LNCaP clone FGC (cell line): ENCODE data around the gene CD4.

ENCODE experiments used
- DNase-seq: peaks from one replicate; pipeline ENCODE4 v3.0.0-alpha.2; 2011; ENCODE audit warnings: low read depth
- H3K4me3 ChIP-seq: 2 replicates; pipeline ENCODE4 v1.5.1; 2011; ENCODE audit warnings: mild to moderate bottlenecking, low read depth, low read length, control low read depth
- TF ChIP-seq, protein P1 (sequence below): IDR thresholded peaks from 2 replicates; pipeline ENCODE4 v1.5.1; 2012; ENCODE audit warnings: mild to moderate bottlenecking; ENCODE audit not compliant: control insufficient read depth, insufficient read depth; ENCODE audit errors: extremely low read depth

The CD4 gene

DNA sequence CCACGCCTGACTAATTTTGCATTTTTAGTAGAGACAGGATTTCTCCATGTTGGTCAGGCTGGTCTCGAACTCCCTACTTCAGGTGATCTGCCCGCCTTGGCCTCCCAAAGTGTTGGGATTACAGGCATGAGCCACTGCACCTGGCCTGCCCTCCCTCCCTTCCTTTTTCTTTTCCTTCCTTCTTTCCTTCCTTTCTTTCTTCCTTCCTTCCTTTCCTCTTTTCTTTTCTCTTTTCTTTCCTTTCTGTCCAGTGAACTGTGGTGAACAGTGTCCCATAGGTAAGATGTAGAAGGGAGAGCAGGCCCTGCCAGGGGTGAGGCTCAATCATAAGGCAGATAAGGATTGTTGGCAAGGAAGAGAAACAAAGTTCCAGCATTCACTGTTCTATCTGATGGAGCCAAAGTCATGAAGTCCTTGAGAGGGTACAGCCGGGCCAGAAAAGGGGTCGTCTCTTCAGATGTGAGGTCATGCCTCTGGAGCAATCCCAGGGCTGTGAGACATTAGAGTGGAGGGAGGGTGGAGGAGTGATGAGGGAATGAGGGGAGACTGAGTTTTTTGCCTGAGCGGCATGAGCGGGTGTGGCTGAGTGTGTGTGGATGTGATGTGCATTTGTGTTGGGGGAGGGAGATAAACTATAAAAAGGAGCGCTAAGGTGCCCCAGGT, 32.2 kb upstream of the CD4 start:
- H3K4me3 ChIP-seq: no peak overlapping the region
- TF ChIP-seq, protein P1, sequence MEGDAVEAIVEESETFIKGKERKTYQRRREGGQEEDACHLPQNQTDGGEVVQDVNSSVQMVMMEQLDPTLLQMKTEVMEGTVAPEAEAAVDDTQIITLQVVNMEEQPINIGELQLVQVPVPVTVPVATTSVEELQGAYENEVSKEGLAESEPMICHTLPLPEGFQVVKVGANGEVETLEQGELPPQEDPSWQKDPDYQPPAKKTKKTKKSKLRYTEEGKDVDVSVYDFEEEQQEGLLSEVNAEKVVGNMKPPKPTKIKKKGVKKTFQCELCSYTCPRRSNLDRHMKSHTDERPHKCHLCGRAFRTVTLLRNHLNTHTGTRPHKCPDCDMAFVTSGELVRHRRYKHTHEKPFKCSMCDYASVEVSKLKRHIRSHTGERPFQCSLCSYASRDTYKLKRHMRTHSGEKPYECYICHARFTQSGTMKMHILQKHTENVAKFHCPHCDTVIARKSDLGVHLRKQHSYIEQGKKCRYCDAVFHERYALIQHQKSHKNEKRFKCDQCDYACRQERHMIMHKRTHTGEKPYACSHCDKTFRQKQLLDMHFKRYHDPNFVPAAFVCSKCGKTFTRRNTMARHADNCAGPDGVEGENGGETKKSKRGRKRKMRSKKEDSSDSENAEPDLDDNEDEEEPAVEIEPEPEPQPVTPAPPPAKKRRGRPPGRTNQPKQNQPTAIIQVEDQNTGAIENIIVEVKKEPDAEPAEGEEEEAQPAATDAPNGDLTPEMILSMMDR: no peak
- no peak for DNase-seq

GRCh38 chr12:6758506-6759095, 30.7 kb upstream of the CD4 start:
- TF ChIP-seq, protein P1: no peak
- no peak overlapping the region for H3K4me3 ChIP-seq
- DNase-seq: no peak

DNA sequence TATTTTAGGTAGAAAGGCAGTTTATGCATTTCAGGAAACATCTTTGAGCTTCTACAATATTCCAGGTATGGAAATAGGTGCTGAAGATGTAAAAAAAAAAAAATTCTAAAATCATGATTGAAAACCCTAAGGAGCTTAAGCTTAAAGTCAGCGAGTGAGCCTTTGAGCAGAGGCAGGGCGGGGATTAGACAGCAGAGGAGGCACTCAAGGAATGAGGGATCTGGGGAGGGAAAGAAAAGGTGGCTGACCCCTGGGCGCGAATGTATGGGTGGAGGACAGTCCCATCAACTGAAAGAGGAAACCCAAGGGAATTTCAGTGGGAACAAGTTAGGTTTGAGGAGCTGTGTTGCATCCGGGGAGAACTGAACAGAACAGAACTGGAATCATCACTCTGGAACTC, 29.6 kb upstream of the CD4 start:
- TF ChIP-seq, protein P1: no peak
- DNase-seq: no peak
- no peak overlapping the region for H3K4me3 ChIP-seq

DNA sequence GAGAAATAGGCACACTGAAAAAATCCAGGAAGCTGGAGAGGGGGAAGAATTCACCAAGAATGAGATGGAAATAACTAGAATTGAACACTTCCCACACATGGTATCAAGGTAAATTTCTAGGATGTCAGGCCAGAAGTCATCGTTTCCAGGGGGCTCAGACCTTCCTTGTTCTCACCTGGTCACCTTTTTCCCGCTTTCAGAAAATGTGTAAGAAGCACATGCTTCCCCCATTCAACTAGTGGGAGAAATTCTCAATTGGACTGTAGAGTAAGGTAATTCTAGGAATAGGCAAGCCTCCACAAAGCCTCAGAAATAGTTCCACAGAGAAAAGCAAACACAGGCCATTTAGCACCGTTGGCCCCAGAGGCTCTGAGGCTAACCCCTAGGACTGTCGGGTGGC, 25.9 kb upstream of the CD4 start:
- DNase-seq: no peak
- TF ChIP-seq, protein P1: no peak
- no peak overlapping the region; the same call in 1 of the 2 replicates for H3K4me3 ChIP-seq

DNA sequence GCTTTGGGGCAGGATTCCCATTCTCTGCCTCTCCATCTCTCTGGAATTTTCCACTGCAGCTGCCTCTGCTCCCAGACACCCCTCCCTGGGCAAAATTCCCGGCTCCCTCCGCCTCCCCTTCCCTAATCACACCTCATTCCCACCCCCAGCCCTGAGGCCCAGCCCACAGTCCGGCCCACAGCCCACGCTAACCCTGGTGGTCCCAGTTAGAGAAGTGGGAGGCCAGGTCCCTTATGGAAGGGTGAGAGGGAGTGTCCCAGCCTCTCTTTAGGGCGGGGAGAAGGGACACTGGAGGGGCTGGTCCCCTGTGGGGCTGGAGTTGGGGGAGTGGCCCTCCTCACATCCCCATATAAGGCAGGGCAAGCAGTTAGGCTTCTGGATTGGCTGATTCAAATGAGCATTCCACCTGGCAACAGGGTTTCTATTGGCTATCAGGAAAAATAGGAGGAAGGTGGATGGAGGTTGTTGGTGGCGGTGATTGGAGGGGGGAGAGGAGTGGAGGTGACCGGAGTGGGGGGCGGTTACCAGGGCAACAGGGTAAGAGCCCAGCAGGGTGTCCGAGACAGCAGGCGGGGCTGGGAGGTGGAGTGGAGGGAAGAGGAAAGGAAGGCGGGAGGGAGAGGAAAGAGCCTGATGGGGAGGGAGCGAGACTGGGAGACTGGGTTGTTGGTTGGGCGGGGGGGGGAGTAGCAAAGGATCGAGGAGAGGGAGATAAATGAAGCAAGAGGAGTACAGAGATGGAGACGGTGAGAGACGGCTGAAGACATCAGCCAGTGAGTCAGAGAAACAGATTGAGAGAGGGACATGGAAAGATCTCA, 25.1 kb upstream of the CD4 start:
- peak overlapping the region; percentile 32 for H3K4me3 ChIP-seq
- peak; percentile 99 for DNase-seq
- TF ChIP-seq, protein P1: no peak

DNA sequence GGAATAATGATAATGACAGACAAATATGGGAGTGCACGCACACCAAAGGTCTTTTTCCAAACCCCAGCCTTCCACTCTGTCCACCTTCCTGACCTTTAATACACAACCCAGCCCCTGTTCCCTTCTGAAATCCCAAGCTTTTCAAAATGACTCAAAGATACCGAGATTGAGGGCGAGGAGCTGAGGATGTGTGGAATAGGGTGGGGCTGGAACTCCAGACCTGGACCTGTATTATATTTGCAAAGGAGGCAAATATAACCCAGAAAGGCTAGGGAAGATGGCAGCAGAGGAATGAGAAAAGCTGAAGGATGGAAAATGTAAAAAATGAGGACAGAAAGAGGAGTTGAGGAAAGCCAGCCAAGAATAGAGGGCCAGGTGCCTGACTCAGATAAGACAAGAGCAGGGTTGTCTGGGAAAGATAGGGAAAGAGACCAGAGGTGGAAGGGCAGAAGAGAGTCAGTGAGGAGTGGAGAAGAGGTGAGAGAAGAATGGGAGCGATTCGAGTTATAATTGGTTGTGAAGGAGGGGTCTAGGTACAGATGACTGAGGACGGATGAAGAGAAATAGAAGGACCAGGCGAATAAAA, 24.2 kb upstream of the CD4 start:
- DNase-seq: no peak
- TF ChIP-seq, protein P1: no peak
- peak overlapping the region; percentile 81 for H3K4me3 ChIP-seq
